Fibroblast of mammary gland (primary cell): ENCODE data around the gene PRICKLE3.

Experiments
- DNase-seq: peaks from one replicate; pipeline ENCODE4 v3.0.0-alpha.2; 2010; ENCODE audit warnings: low read depth
- H3K4me3 ChIP-seq: 2 replicates; pipeline ENCODE4 v1.5.1; 2011; ENCODE audit warnings: low read depth, mild to moderate bottlenecking, low read length, moderate library complexity; ENCODE audit not compliant: control insufficient read depth
- TF ChIP-seq, protein P1 (sequence below): conservative IDR thresholded peaks from 2 replicates; pipeline ENCODE4 v1.5.1; 2011; ENCODE audit warnings: low read depth, low read length, inconsistent platforms; ENCODE audit not compliant: control insufficient read depth, insufficient read depth

The PRICKLE3 gene

DNA sequence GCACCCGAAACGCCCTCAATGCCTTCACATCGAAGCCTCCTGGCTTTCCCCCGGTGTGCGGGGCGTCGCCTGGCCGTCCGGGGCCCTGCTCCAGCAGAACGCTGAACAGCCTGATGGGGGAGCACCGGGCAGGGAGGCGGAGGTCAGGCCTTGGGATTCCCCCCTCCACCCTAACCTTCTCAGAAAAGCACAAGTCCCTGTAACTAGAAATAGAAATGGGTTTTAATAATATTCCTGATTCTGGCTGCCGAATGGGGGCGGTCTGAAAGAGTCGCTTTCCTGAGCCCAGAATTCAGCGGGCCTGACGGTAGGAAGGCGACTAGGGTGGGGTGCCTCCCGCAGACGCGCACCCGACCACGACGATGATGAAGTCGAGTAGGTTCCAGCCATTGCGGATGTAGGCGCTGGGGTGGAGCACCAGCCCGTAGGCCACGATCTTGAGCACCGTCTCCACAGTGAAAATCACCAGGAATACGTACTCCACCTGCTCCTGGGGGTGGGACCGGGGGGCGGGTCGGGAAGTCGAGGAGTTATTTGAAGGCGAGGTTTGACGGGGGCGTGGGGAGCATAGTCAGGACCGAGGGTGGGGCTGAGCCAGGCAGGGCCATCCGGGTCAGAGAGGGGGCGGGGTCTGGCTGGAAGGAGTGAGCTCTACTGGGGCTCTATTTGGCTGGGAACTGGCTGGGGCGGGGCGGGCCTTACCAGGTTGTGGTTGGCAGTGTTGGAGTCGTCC, 44.5 kb upstream of the PRICKLE3 start:
- DNase-seq: peak; percentile 4
- peak overlapping the region; percentile 10 for H3K4me3 ChIP-seq
- TF ChIP-seq, protein P1, sequence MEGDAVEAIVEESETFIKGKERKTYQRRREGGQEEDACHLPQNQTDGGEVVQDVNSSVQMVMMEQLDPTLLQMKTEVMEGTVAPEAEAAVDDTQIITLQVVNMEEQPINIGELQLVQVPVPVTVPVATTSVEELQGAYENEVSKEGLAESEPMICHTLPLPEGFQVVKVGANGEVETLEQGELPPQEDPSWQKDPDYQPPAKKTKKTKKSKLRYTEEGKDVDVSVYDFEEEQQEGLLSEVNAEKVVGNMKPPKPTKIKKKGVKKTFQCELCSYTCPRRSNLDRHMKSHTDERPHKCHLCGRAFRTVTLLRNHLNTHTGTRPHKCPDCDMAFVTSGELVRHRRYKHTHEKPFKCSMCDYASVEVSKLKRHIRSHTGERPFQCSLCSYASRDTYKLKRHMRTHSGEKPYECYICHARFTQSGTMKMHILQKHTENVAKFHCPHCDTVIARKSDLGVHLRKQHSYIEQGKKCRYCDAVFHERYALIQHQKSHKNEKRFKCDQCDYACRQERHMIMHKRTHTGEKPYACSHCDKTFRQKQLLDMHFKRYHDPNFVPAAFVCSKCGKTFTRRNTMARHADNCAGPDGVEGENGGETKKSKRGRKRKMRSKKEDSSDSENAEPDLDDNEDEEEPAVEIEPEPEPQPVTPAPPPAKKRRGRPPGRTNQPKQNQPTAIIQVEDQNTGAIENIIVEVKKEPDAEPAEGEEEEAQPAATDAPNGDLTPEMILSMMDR: peak; percentile 8

DNA sequence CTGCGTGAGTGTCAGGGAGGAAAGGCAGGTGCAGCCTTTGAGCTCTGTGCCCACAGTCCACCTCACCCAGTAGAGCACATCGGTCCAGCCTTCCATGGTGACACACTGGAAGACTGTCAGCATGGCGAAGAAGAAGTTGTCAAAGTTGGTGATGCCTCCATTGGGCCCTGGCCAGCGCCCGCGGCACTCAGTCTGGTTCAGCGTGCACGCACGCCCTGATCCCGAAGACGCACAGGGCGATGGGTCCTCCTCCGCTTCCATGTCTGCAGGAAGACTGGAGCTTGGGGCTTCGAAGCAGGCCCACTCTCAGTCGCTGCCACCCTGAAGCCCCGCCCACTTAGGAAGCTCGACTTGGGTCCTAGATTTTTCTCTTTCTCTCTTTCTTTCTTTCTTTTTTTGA, 42.0 kb upstream of the PRICKLE3 start:
- H3K4me3 ChIP-seq: no peak overlapping the region
- no peak for DNase-seq
- TF ChIP-seq, protein P1: no peak

DNA sequence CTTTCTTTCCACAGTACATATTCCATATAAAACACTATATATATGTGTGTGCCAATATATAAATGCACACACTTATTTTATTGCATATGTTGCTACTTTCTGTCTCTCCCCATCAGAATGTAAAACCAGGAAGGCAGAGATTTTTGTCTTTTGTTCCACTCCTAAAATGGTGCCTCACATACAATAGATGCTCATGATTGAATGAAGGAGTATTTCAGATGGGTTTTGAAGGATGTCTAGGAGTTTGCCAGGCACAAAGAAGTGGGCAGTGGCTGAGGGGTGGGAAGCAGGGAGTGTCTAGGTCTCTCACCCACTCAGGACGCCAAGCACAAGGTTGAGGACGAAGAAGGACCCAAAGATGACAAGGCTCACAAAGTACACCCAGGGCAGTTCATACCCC, 41.6 kb upstream of the PRICKLE3 start:
- TF ChIP-seq, protein P1: no peak
- DNase-seq: no peak
- H3K4me3 ChIP-seq: no peak overlapping the region

DNA sequence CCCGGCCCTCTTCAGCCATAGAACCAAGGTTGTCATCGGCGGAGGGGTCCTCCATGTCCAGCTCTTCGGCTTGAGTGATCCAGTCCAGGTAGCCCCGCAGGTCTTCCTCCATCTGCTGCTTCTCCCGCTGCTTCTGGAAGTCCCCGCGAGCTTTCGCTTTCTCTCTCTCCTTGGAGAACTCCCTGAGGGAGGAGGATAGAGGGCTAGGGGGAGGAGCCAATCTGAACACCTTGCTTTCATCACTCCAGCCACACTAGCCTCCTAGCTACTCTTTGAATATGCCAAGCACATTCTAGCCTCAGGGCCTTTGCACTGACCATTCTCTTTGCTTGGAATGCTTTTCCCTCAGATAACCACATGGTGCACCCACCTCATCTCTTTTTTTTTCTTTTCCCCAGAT, 40.8 kb upstream of the PRICKLE3 start:
- TF ChIP-seq, protein P1: no peak

DNA sequence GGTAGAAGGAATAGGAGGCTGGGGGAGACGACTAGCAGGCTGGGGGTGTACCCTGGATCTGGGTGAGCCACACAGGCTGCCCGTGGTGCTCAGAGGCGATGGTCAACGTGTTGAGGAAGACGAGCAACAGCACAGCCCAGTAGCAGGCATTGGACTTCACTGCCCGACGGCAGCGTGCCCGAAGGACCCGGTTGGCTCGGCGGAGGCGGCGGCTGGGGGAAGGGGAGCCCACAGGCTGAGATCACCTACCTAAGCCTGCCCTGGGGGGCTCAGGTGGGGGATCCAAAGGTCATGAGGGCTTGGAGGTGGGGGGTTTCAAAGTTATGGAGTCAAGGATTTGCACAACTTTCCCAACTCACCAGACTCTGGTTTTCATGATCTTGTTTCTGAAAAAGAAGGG, 39.7 kb upstream of the PRICKLE3 start:
- DNase-seq: no peak
- H3K4me3 ChIP-seq: no peak overlapping the region
- TF ChIP-seq, protein P1: no peak

More for the DNA sequence above, 40.8 kb upstream of the PRICKLE3 start:
- no peak overlapping the region for H3K4me3 ChIP-seq
- no peak for DNase-seq

DNA sequence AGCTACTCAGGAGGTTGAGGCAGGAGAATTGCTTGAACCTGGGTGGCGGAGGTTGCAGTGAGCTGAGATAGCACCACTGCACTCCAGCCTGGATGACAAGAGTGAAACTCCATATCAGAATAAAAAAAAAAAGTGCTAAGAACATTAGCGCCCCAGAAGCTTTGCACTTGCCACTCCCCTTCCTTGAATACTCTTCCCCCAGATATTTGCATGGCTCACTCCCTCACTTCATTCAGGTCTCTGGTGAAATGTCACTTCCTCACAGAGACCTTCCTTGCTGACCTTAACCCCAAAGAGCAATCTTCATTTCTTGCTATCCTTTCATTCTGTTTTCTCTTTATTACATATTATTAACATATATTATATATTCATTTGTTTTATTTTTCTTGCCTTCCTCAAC, 35.7 kb upstream of the PRICKLE3 start:
- DNase-seq: no peak
- TF ChIP-seq, protein P1: no peak
- no peak overlapping the region for H3K4me3 ChIP-seq
